HAP-1 (cell line): ENCODE results near the gene FCN2.

Experiments
- DNase-seq, 2 experiments: peaks; one replicate each; pipeline ENCODE4 v3.0.0-alpha.2; 2016 to 2020; ENCODE audit warnings: low spot score in 2 of 2
- H3K27me3 ChIP-seq: fragments of 250-450 bp; sonication (Bioruptor Pico); 2 replicates; pipeline ENCODE4 v1.5.1; 2020; ENCODE audit warnings: low read depth, mild to moderate bottlenecking, moderate library complexity
- H3K36me3 ChIP-seq: fragments of 250-450 bp; sonication (Bioruptor Pico); replicated peaks from 2 replicates; pipeline ENCODE4 v1.5.1; 2020; ENCODE audit warnings: mild to moderate bottlenecking
- H3K4me1 ChIP-seq: fragments of 250-450 bp; sonication (Bioruptor Pico); 2 replicates; pipeline ENCODE4 v1.5.1; 2020; ENCODE audit warnings: mild to moderate bottlenecking
- H3K4me3 ChIP-seq: fragments of 250-450 bp; sonication (Bioruptor Pico); 2 replicates; pipeline ENCODE4 v1.5.1; 2020; ENCODE audit warnings: mild to moderate bottlenecking, moderate library complexity
- H3K9me3 ChIP-seq: fragments of 250-450 bp; sonication (Bioruptor Pico); 2 replicates; pipeline ENCODE4 v1.5.1; 2020; ENCODE audit warnings: mild to moderate bottlenecking, moderate library complexity
- in situ Hi-C: fragments of 300-500 bp; cut with MboI; formaldehyde crosslinking; loops from 3 replicates; pipeline ENCODE4 v1.14.3; 2020; ENCODE audit warnings: low sequenced_read_pairs, inconsistent platforms, mixed read lengths

Gene FCN2

GRCh38 chr9:134908524-134909309 is 28.1 kb downstream of the FCN2 start:
- no peak overlapping the region for H3K4me3 ChIP-seq
- in situ Hi-C loops: no loop called here
- H3K4me1 ChIP-seq: no peaks in the 10 kb centered on the region
- no peaks in the 10 kb centered on the region for H3K9me3 ChIP-seq
- no peak for DNase-seq
- no peaks in the 10 kb centered on the region for H3K27me3 ChIP-seq
- no peaks in the 10 kb centered on the region for H3K36me3 ChIP-seq

- Histone ChIP-seq H3K4me3 (no peak overlapping the region), H3K4me1 (no peaks in the 10 kb centered on the region), H3K36me3 (no peaks in the 10 kb centered on the region), H3K27me3 (no peaks in the 10 kb centered on the region), H3K9me3 (no peaks in the 10 kb centered on the region)
- in situ Hi-C loops: no loop called here
- DNase-seq: no peak
Observed at GRCh38 chr9:134909511-134910481, 29.2 kb downstream of the FCN2 start.

GRCh38 chr9:134912126-134912840 is 31.7 kb downstream of the FCN2 start:
- in situ Hi-C loops: no loop called here
- Histone ChIP-seq H3K27me3 (no peaks in the 10 kb centered on the region), H3K4me1 (no peaks in the 10 kb centered on the region), H3K36me3 (no peaks in the 10 kb centered on the region), H3K4me3 (no peak overlapping the region), H3K9me3 (no peaks in the 10 kb centered on the region)
- DNase-seq: no peak

GRCh38 chr9:134913041-134913712 is 32.6 kb downstream of the FCN2 start:
- Histone ChIP-seq H3K36me3 (no peaks in the 10 kb centered on the region), H3K4me1 (no peaks in the 10 kb centered on the region), H3K4me3 (no peak overlapping the region), H3K9me3 (no peaks in the 10 kb centered on the region), H3K27me3 (no peaks in the 10 kb centered on the region)
- in situ Hi-C loops: no loop called here
- DNase-seq: no peak

- in situ Hi-C loops: no loop called here
- H3K36me3 ChIP-seq: no peaks in the 10 kb centered on the region
Observed at GRCh38 chr9:134913713-134914500, 33.3 kb downstream of the FCN2 start.

GRCh38 chr9:134914501-134914834 is 33.9 kb downstream of the FCN2 start:
- DNase-seq: no peak
- no peak overlapping the region for H3K4me3 ChIP-seq
- no peaks in the 10 kb centered on the region for H3K9me3 ChIP-seq
- H3K27me3 ChIP-seq: no peaks in the 10 kb centered on the region
- in situ Hi-C loops: no loop called here
- H3K36me3 ChIP-seq: no peaks in the 10 kb centered on the region
- H3K4me1 ChIP-seq: no peaks in the 10 kb centered on the region

More at GRCh38 chr9:134913713-134914500, 33.3 kb downstream of the FCN2 start:
- Histone ChIP-seq H3K4me1 (no peaks in the 10 kb centered on the region), H3K27me3 (no peaks in the 10 kb centered on the region), H3K9me3 (no peaks in the 10 kb centered on the region), H3K4me3 (no peak overlapping the region)
- DNase-seq: no peak

- in situ Hi-C loops: no loop called here
- no peak for DNase-seq
- no peak overlapping the region for H3K4me3 ChIP-seq
- no peaks in the 10 kb centered on the region for H3K36me3 ChIP-seq
- H3K9me3 ChIP-seq: no peaks in the 10 kb centered on the region
- no peaks in the 10 kb centered on the region for H3K4me1 ChIP-seq
- H3K27me3 ChIP-seq: no peaks in the 10 kb centered on the region
Observed at GRCh38 chr9:134915046-134915985, 34.7 kb downstream of the FCN2 start.

GRCh38 chr9:134916161-134916665 is 35.6 kb downstream of the FCN2 start:
- H3K36me3 ChIP-seq: no peaks in the 10 kb centered on the region
- no peaks in the 10 kb centered on the region for H3K27me3 ChIP-seq
- in situ Hi-C loops: no loop called here
- H3K4me1 ChIP-seq: no peaks in the 10 kb centered on the region
- no peak overlapping the region for H3K4me3 ChIP-seq
- no peaks in the 10 kb centered on the region for H3K9me3 ChIP-seq
- no peak for DNase-seq

- Histone ChIP-seq H3K9me3 (no peaks in the 10 kb centered on the region), H3K36me3 (no peaks in the 10 kb centered on the region), H3K4me3 (no peak within 1 kb of the TSS), H3K27me3 (no peaks in the 10 kb centered on the region), H3K4me1 (no peaks in the 10 kb centered on the region)
- in situ Hi-C loops: no loop called here
- no peak for DNase-seq
Observed at GRCh38 chr9:134917431-134918373, 37.1 kb downstream of the FCN2 start, which contains the start of gene FCN1. TSS of gene FCN1 (minus strand) at chr9:134917912. CDS start at chr9:134917871, 41 bp downstream.

GRCh38 chr9:134918646-134919045 is 38.0 kb downstream of the FCN2 start:
- no peak for DNase-seq
- Histone ChIP-seq H3K4me3 (no peak overlapping the region), H3K36me3 (no peaks in the 10 kb centered on the region), H3K4me1 (no peaks in the 10 kb centered on the region), H3K9me3 (no peaks in the 10 kb centered on the region), H3K27me3 (no peaks in the 10 kb centered on the region)
- in situ Hi-C loops: no loop called here

- no peaks in the 10 kb centered on the region for H3K9me3 ChIP-seq
- H3K27me3 ChIP-seq: no peaks in the 10 kb centered on the region
- in situ Hi-C loops: no loop called here
- no peak for DNase-seq
- H3K4me1 ChIP-seq: no peaks in the 10 kb centered on the region
- no peak overlapping the region for H3K4me3 ChIP-seq
- no peaks in the 10 kb centered on the region for H3K36me3 ChIP-seq
Observed at GRCh38 chr9:134919303-134919702, 38.7 kb downstream of the FCN2 start.
